Endothelial cell of umbilical vein (primary cell): Measurements from ENCODE around the gene GRAMD2B. TPM values are rescaled to one million over a fixed set of nuclear protein-coding genes. Genes with fewer than 3 reads are reported as not detected.

Experiments used
- BruUV-seq: library from RNA; stranded (reverse); fragments of 400-500 nt; replicated peaks from 2 replicates; lab custom pipeline; 2021; lab: Mats Ljungman, UMichigan
- CTCF ChIA-PET: fragments of 300-600, 350-600 bp; sonication (Branson Sonifier 250); formaldehyde crosslinking; loops from one replicate; lab custom pipeline; 2021; ENCODE audit warnings: antibody characterized with exemption, inconsistent platforms; lab: Charles Lee
- POLR2A ChIA-PET: fragments of 300-600, 350-600 bp; sonication (Branson Sonifier 250); formaldehyde crosslinking; loops from one replicate; lab custom pipeline; 2021; ENCODE audit warnings: antibody characterized with exemption, inconsistent platforms; lab: Charles Lee
- DNase-seq: peaks from one replicate; pipeline ENCODE4 v3.0.0-alpha.2; 2011; ENCODE audit warnings: low read depth, low spot score
- FAIRE-seq: peaks from 2 replicates; lab custom pipeline; 2011; peaks lifted over from hg19 to GRCh38; lab: Jason Lieb, UNC
- H2AFZ ChIP-seq: 2 replicates; pipeline ENCODE4 v1.6.0; 2012; ENCODE audit warnings: low read depth, low read length, control low read depth, inconsistent platforms
- H3K27ac ChIP-seq: 2 replicates; pipeline ENCODE4 v1.5.1; 2011; ENCODE audit warnings: low read depth, mild to moderate bottlenecking, control low read depth, low read length, moderate library complexity; ENCODE audit not compliant: insufficient read depth
- H3K27me3 ChIP-seq, 2 experiments: 2 replicates each; pipeline versions ENCODE4 v1.6.0 to v1.6.1; 2011; ENCODE audit warnings: low read length in 2 of 2, mixed read lengths in 1 of 2; ENCODE audit not compliant: control insufficient read depth in 2 of 2, insufficient read depth in 2 of 2
- H3K36me3 ChIP-seq, 2 experiments: 2 replicates in 1 of 2; 3 replicates in 1 of 2; pipeline ENCODE4 v1.5.1; 2011; ENCODE audit warnings: low read length in 2 of 2, mild to moderate bottlenecking in 1 of 2, moderate library complexity in 1 of 2; ENCODE audit not compliant: control insufficient read depth in 2 of 2, insufficient read depth in 2 of 2; ENCODE audit errors: extremely low read depth in 1 of 2
- H3K4me1 ChIP-seq: 3 replicates; pipeline ENCODE4 v1.5.1; 2011; ENCODE audit warnings: mild to moderate bottlenecking, low read length; ENCODE audit not compliant: control insufficient read depth, insufficient read depth; ENCODE audit errors: extremely low read depth
- H3K4me2 ChIP-seq: 2 replicates; pipeline ENCODE4 v1.6.1; 2011; ENCODE audit warnings: low read length, control low read depth, mixed read lengths; ENCODE audit not compliant: insufficient read depth
- H3K4me3 ChIP-seq, 3 experiments: fragments of 200-600 bp in 1 of 3; sonication (generic), shearing (Covaris generic) in 1 of 3; replicated peaks in 1 of 3; 2 replicates each; pipeline ENCODE4 v1.5.1; 2011 to 2016; ENCODE audit warnings: control low read depth in 3 of 3, low read length in 3 of 3, mild to moderate bottlenecking in 2 of 3, inconsistent platforms in 1 of 3, low read depth in 1 of 3, moderate library complexity in 1 of 3; ENCODE audit not compliant: insufficient read depth in 1 of 3
- H3K79me2 ChIP-seq: 2 replicates; pipeline ENCODE4 v1.6.0; 2012; ENCODE audit warnings: low read length, inconsistent platforms; ENCODE audit not compliant: control insufficient read depth, insufficient read depth
- H3K9ac ChIP-seq: replicated peaks from 2 replicates; pipeline ENCODE3; 2011; ENCODE audit warnings: low read length, control low read depth; ENCODE audit not compliant: insufficient read depth; ENCODE audit errors: extremely low read depth
- H3K9me1 ChIP-seq: replicated peaks from 3 replicates; pipeline ENCODE4 v1.6.0; 2011; ENCODE audit warnings: mild to moderate bottlenecking, low read length; ENCODE audit not compliant: control insufficient read depth, insufficient read depth; ENCODE audit errors: extremely low read depth
- H3K9me3 ChIP-seq: replicated peaks from 2 replicates; pipeline ENCODE4 v1.5.1; 2012; ENCODE audit warnings: low read length, inconsistent platforms; ENCODE audit not compliant: control insufficient read depth, insufficient read depth
- H4K20me1 ChIP-seq: replicated peaks from 2 replicates; pipeline ENCODE3; 2011; ENCODE audit warnings: mild to moderate bottlenecking, low read length; ENCODE audit not compliant: control insufficient read depth, insufficient read depth; ENCODE audit errors: extremely low read depth
- CTCF ChIP-seq, 2 donors: IDR thresholded peaks; 1 replicate in 1 of 2; 2 replicates in 1 of 2; pipeline ENCODE4 v1.5.1; 2011; ENCODE audit warnings: low read length in 2 of 2, mild to moderate bottlenecking in 2 of 2, moderate library complexity in 2 of 2, control low read depth in 1 of 2, inconsistent platforms in 1 of 2, low read depth in 1 of 2; ENCODE audit not compliant: insufficient read depth in 1 of 2; ENCODE audit errors: extremely low read depth in 1 of 2
- EZH2 ChIP-seq: IDR thresholded peaks from 2 replicates; pipeline ENCODE4 v1.6.1; 2012; ENCODE audit warnings: borderline replicate concordance, low read depth, mild to moderate bottlenecking, moderate library complexity, low read length, inconsistent platforms; ENCODE audit not compliant: severe bottlenecking
- FOS ChIP-seq: IDR thresholded peaks from 2 replicates; pipeline ENCODE4 v1.6.1; 2011; ENCODE audit warnings: mild to moderate bottlenecking, low read length, moderate library complexity, borderline replicate concordance; ENCODE audit not compliant: insufficient read depth
- GATA2 ChIP-seq: IDR thresholded peaks from 2 replicates; pipeline ENCODE4 v1.7.0; 2011; ENCODE audit warnings: low read depth, mild to moderate bottlenecking, moderate library complexity, mixed read lengths, low read length; ENCODE audit not compliant: insufficient read length, insufficient read depth
- JUN ChIP-seq: IDR thresholded peaks from 2 replicates; pipeline ENCODE4 v1.6.1; 2011; ENCODE audit warnings: borderline replicate concordance, low read depth; ENCODE audit not compliant: insufficient read length, insufficient read depth
- MAX ChIP-seq: IDR thresholded peaks from 2 replicates; pipeline ENCODE4 v1.6.1; 2011; ENCODE audit not compliant: insufficient read depth, insufficient read length
- MYC ChIP-seq: IDR thresholded peaks from one replicate; pipeline ENCODE4 v1.6.1; 2011; ENCODE audit warnings: mild to moderate bottlenecking, low read depth, low read length
- POLR2A ChIP-seq: IDR thresholded peaks from 2 replicates; pipeline ENCODE4 v1.6.1; 2012; ENCODE audit warnings: low read depth, mild to moderate bottlenecking, control low read depth, low read length
- POLR2AphosphoS5 ChIP-seq: IDR thresholded peaks from 2 replicates; pipeline ENCODE4 v1.6.1; 2012; ENCODE audit warnings: low read depth, mild to moderate bottlenecking, control low read depth, low read length, moderate library complexity; ENCODE audit not compliant: insufficient read depth
- dilution Hi-C: fragments of 300-500 bp; cut with MboI; formaldehyde crosslinking; loops from one replicate; pipeline ENCODE4 v1.15.0; 2019; ENCODE audit warnings: low sequenced_read_pairs; ENCODE audit not compliant: extremely low pct_ligation_motif_present
- intact Hi-C: fragments of 100-400 bp; cut with micrococcal nuclease; formaldehyde crosslinking; loops from one replicate; pipeline ENCODE4 v1.10.0; 2022
- polyA plus RNA-seq, 4 experiments: library from polyadenylated mRNA; depleted of rRNA in 3 of 4; stranded (reverse) in 3 of 4; unstranded in 1 of 4; fragments of >200 nt; gene quantifications; 2 replicates each; pipeline versions ENCODE4 v1.2.1 to v1.2.3, GENCODE V29; 2011 to 2012; ENCODE audit warnings: missing spikeins in 1 of 4
- total RNA-seq: library from RNA; stranded (reverse); gene quantifications from 2 replicates; pipeline ENCODE4 v1.2.3, GENCODE V29; 2021

The GRAMD2B gene
- total and polyA plus RNA-seq, 2 donors (not counting 3 experiments of a cell fraction or from before 2014, with no cell fraction given) = 2.0 to 5.5 TPM

GRCh38 chr5:126376443-126376842, 46.8 kb upstream of the GRAMD2B start:
- no peaks in the 10 kb centered on the region for H3K9me3 ChIP-seq
- no peaks in the 10 kb centered on the region for H3K27me3 ChIP-seq
- intact Hi-C loops = no loop called here
- BruUV-seq = no TSS peak
- H3K9ac ChIP-seq = no peak overlapping the region
- H3K79me2 ChIP-seq = no peaks in the 10 kb centered on the region
- no peak for FAIRE-seq
- no peak overlapping the region for H2AFZ ChIP-seq
- no peak overlapping the region for H3K27ac ChIP-seq
- DNase-seq = no peak
- dilution Hi-C loops = no loop called here
- no peaks in the 10 kb centered on the region for H4K20me1 ChIP-seq
- H3K36me3 ChIP-seq = no peaks in the 10 kb centered on the region
- CTCF ChIA-PET = no interaction called here
- TF ChIP-seq CTCF (IDR thresholded peaks at IDR 0.05; ENCODE audit: extremely low read depth in 1 of 2, insufficient read depth in 1 of 2, low read depth in 1 of 2, low read length in 2 of 2) (no peak), EZH2 (no peak), FOS (no peak), POLR2A (no peak), JUN (no peak), GATA2 (no peak), MAX (no peak), MYC (no peak), POLR2AphosphoS5 (no peak)
- H3K9me1 ChIP-seq = no peaks in the 10 kb centered on the region
- no peak overlapping the region for H3K4me3 ChIP-seq
- H3K4me2 ChIP-seq = no peak overlapping the region
- no peaks in the 10 kb centered on the region for H3K4me1 ChIP-seq
- POLR2A ChIA-PET = no interaction called here
